Measurements from ENCODE around the gene REX1BD.

DNA sequence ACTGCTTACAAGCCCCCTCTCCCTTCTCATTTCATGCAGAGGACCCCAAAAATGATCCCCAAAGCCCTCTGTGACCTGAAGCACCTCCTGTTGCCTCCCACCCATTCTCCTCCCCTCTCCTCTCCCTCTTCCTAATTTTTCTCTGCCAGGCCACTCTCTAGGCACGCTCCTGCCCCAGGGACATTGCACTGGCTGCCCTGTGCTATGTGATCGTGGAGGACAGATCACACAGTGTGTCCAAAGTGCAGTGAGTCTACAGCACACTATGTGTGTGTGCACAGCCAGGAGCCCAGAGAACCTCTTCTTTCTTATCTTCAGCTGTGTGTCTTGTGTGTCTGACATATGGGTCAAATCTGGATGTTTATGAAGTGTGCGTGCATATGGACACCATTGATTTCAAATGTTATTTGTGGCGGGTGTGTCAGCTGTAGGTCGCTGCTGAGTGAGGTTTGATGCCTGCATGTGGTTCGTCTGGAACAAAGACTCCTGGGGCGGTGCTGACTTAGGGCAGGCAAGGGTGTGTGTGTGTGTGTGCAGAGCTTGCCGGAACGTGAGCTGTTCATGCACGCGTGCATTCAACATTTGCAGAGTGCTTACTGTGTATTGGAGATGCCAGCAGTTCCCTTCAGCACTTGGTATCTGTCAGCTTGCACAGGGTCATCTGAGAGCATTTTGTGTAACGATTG, 46.2 kb downstream of the REX1BD start:
- TF ChIP-seq, protein P1, sequence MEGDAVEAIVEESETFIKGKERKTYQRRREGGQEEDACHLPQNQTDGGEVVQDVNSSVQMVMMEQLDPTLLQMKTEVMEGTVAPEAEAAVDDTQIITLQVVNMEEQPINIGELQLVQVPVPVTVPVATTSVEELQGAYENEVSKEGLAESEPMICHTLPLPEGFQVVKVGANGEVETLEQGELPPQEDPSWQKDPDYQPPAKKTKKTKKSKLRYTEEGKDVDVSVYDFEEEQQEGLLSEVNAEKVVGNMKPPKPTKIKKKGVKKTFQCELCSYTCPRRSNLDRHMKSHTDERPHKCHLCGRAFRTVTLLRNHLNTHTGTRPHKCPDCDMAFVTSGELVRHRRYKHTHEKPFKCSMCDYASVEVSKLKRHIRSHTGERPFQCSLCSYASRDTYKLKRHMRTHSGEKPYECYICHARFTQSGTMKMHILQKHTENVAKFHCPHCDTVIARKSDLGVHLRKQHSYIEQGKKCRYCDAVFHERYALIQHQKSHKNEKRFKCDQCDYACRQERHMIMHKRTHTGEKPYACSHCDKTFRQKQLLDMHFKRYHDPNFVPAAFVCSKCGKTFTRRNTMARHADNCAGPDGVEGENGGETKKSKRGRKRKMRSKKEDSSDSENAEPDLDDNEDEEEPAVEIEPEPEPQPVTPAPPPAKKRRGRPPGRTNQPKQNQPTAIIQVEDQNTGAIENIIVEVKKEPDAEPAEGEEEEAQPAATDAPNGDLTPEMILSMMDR (IDR thresholded peaks at IDR 0.05) = no peak
- no peak for TF ChIP-seq POLR2A (IDR thresholded peaks at IDR 0.05)

Data from right lobe of liver (tissue), 4 donors.